Skin of body (tissue), 2 donors: ENCODE measurements around the gene CTTN. TPM values are rescaled to one million over a fixed set of nuclear protein-coding genes. Genes with fewer than 3 reads are reported as not detected.
A peak's percentile ranks its signal among the peaks of the same experiment; 100 is the strongest.

Experiments used
- DNase-seq: peaks from one replicate; lab custom pipeline; 2025; lab: John Stamatoyannopoulos, UW
- total RNA-seq: library from RNA; depleted of rRNA; stranded (reverse); fragments of >200 nt; gene quantifications from one replicate; pipeline ENCODE4 v1.2.3, GENCODE V29; 2014

Gene CTTN
- total RNA-seq, 1 donor from 2014 or later, result 131 TPM

DNA sequence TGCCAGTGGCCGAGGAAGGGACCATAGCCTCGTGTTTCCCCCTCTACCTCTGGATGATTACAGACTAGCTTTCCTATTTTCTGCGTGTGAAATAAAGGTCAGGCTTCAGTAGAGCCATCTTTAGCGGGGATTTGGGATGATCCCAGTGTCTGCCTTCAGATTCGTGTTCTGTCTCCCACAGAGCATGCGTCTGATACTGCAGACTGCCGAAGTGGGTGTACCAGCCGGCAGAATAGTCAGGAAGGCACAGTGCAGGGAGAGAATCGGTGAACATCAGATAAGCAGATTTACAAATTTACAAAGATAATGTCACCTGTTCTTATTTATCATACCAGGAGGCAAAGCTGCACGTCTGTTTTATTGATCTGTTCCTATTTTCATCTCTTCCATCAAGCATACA, 11.1 kb downstream of the CTTN start:
- no peak for DNase-seq

DNA sequence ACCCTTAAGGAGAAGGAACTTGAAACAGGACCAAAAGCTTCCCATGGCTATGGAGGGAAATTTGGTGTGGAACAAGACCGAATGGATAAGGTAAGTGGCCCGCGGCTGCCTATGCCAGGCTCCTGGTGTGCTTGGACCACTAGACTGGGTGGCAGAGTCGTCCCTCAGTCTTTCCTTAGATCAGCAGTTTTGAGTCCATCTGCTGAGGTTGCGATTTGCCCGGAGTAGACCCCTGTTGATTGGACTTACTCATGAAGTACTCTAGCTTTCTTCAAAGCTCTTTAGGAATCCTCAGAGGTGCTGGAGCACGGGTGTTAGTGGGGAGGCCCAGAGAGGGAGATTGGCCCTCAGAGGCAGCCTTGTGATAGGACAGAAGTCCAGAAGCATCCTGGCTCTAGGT, 11.5 kb downstream of the CTTN start:
- no peak for DNase-seq

DNA sequence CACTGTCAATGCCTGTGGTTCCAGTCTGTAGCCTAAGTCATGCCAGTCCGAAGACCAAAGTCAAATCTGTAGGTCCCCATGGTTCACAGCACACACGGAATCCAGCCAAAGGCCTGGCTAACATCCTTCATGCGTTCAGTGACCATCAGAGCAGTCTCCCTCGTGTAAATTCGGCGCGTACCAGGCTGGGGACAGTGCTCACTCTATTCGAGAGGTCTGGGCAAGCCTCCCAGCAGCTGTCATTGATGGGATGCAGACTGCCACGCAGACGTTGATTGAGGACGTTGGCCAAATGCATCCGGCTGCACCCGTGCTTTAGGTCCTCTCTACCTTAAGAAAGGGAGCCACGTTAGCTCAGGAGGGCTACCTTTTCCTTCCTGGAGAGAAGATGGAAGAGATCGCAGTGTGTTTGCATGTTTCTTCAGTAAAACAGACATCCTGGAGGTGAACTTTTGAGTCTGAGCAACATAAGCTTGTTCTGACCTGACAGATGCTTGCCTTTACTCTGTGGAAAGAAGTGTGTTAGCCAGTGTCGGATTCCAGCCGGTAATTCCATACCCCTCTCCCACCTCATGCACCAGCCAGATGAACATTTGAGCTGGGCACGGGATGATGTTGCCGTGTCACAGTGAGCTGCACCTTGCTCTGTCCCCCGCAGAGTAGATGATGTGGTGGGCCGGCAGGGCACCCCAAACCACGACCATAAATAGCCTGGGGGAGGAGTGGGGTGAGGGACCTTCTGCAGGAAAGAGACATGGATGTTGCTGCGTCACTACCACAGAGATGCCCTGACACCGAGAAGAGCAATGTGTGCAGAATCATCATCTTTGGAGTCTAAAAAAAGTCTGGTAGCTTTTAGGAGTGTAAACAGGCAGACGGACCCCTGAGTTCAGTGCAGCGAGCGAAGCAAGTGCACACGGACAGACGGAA, 12.2 kb downstream of the CTTN start:
- no peak for DNase-seq

DNA sequence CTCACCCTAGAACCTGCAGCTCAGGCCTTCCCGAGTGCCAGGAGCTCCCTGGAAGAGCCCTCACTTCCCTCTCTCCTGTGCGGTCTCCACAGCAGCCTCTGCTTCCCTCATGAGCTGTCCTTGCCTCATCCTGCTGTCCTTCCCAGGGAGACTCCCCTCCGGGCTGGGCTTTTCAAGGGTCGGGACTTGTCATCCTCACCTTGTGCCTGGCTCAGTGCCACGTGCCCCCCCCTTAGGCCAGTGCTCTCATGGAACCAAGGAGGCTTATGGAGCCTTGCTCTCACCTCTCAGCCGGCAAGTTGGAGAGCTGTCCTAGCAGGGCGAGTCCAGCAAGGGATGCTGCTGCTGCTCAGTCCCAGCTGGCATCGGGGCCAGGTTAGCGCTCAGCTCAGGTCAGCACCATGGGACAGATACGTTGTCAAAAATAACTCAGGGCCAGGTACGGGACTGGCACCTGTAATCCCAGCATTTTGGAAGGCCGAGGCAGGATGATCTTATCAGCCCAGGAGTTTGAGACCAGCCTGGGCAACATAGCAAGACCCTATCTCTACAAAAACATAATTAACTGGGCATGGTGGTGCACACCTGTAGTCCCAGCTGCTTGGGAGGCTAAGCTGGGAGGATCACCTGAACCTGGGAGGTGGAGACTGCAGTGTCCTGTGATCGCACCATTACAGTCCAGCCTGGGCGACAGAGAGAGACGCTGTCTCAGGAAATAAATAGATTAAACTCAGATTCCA, 13.6 kb downstream of the CTTN start:
- no peak for DNase-seq

DNA sequence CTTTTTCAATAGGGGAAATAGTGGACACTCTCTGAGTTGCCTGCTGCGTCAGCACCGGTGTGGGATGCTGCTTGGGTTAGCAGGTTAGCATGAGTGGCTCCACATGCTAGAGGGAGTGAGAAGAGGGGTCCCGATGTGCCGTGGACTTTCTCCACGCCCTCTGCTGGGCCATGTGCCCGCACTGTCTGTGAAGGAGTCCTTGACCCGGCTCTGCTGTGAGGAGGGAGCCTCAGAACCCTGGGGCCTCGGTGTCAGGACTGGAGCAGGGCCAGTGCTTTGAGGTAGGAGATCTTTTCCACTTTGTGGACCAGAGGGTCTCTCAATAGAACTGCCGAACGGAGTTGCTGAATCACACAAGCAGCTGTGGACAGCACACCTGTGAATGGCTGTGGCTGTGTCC, 14.8 kb downstream of the CTTN start:
- DNase-seq, result no peak

DNA sequence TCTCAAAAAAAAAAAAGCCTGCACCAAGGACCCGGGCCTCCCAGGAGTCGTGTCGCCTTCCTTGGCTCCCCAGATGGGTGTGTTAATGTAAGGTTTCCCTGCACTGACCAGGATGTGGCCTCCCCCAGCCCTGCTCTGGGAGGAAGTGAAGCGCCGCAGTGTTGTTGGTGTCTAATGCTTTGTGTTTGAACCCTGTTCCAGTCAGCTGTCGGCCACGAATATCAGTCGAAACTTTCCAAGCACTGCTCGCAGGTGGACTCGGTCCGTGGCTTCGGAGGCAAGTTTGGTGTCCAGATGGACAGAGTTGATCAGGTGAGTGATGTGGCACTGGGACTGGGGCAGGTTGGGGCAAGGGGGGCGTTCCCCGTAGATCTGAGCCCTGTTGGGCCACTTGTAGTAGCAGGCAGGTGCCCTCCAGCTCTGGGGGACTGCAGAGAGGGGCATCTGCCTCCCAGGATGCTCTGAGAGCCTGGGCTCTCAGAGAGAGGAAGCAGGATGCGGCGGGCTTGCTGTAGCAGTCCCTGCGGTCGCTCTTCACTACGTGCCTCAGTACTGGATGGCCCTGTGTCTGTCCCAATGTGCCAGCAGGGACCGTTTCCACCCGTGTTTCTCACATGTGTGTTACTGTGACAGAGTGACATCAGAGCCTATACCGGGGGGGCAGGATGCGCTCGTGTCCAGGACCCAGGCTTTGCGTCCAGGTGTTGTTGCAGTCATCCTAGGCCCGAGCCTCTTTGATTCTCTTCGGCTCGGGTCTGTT, 16.2 kb downstream of the CTTN start:
- DNase-seq, result no peak

DNA sequence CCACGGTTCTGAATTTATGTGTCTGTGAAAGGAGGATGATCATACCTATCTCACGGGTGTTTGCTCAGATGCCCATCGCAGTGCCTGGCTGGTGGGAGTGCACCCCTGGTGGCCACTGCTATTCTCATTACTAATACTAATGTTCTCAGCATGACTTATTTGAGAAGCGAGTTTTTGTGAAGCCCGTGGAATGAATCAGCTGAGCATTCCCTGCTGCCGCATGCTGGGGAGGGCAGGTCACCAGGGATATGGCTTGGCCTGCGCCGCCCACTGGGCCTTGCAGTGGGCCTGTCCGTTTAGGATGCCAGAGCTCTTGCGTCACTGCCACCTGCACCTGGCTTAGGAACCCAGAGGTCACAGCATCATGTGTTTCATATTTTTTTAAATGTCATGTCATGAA, 16.9 kb downstream of the CTTN start:
- no peak for DNase-seq

DNA sequence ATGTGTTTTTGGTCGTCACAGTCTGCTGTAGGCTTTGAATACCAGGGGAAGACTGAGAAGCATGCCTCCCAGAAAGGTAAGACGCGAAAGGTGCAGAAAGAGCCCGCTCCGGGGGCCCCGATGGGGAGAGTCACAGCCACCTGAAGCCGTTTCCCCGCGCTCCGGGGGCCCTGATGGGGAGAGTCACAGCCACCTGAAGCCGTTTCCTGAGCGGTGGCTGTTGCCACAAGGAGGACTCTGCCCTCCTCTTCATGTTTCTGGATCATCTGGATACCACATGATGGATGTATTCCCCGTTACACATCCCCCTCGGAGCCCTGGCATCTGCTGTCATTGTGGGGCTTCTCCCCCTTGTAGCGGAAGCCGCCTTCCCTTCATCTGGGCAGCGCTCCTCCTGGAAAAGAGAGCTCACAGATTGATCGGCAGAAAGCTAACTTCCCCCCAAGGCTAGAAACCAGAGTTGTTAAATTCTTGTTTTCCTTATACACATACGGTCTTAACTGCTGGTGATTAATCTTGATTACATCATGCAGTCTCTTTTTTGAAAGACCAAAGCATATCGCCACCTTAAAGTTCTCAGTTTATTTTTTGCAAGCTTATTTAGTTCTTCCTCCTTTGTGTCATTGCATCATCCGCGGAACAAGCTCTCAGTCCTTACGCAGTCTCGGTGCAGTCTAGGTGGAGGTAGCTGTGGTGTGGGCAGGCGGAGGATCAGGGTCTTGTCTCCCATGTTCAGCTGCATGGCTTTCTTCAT, 17.5 kb downstream of the CTTN start:
- peak; percentile 85 for DNase-seq

DNA sequence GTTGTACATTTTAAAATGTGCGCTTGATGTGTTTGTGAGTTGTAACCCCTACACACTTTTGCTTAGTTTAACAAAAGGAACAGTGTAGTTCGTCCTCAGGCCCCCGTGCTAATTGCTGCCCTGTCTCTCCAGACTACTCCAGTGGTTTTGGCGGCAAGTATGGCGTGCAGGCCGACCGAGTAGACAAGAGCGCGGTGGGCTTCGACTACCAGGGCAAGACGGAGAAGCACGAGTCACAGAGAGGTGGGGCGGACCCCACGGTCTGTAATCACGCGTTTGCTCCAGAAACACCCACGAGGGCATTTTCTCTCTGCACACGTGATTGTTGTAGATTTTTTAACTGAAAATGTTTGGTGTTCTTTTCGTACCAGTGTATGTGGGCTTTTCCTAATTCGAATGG, 18.6 kb downstream of the CTTN start:
- DNase-seq, result no peak

DNA sequence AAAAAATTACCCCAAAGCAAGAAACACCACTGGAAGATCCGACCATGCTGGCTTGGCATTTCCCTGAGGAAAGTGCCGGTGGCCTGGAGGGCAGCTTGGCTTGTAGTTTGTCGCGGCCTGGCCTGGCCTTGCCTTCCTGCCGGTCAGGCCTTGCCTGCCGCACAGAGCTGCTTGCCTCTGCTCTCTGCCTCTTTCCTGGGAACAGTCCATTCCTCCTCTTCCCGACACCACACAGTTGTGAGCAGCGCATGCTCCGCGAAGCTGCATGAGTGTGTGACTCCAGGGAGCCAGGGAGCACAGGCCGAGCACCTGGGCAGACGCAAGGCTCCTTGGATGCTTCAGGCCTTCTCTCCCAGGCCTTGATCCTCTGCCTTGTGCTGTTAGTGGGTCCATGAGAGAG, 19.8 kb downstream of the CTTN start:
- no peak for DNase-seq

DNA sequence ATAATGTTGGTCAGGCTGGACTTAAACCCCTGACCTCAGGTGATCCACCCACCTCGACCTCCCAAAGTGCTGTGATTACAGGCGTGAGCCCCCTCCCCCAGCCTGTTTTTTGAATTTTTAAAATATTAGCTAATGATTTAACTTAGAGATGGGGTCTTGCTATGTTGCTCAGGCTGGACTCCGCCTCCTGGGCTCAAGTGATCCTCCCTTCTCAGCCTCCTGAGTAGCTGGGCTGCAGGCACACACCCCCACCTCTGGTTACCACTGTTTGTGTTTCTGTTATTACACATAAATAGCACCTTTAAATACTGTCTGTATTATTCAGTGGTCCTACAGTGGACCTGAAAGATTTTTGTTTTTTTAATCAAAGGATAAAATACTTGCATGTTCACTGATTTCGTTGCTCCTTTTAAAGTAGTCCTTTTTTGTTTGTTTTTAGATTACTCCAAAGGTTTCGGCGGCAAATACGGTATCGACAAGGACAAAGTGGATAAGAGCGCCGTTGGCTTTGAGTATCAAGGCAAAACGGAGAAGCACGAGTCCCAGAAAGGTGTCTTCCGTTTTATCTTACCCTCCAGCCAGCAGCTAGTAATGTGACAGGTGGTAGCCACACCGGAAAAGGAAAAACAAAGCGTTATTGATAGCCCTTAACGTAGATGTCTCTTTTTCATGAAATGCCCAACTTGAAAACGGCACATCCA, 21.1 kb downstream of the CTTN start:
- no peak for DNase-seq

DNA sequence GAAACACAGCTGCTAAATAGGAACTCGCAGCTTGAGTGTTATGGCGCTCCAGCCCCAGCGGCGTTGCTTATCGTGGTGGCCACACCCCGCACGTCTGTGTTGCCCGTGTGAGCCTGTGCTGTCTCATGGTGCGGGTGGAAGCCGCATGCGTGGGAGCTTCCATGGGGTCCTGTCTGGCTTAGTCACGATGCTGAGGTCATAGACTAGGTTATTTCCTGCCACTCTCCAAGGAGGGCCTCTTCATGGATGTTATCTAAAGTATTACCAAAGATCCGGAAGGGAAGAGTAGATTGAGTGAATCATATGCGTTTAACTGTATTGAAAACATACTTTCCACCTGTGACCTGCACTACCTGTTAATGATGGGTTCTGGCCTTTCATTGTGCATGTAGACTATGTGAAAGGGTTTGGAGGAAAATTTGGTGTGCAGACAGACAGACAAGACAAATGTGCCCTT, 21.7 kb downstream of the CTTN start:
- DNase-seq, result no peak

DNA sequence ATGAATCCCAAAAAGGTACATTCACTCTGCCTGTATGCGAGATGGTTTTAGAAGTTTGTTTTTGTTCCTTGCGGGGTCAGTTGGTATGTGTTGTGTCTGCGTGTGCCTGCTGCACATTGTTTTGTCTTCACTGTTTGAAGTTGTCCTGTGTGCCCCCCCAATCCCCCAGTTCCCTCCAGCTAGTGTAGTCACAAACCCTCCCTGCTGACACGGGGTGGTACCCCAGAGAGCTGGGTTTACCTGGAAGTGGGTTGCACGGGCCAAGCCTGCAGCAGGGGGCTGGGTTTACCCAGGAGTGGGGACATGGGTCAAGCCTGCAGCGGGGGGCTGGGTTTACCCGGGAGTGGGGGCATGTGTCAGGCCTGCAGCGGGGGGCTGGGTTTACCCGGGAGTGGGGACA, 22.2 kb downstream of the CTTN start:
- DNase-seq, result no peak

DNA sequence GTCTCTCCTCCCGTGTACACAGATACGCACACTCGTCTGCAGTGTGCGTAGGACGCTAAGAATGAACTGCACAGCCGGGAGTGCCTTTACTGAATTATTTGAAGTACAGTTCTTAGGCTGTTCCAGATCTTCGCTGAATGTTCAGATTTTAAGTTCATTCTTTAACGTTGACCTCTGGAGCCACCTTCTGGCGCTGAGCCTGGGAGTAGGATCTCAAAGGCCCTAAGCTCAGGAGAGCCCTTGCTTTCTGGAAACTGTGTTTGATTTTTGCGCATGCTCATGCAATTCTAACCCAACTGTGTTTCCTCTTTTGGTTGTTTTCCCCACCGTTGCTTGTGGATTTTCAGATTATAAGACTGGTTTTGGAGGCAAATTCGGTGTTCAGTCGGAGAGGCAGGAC, 22.8 kb downstream of the CTTN start:
- no peak for DNase-seq

DNA sequence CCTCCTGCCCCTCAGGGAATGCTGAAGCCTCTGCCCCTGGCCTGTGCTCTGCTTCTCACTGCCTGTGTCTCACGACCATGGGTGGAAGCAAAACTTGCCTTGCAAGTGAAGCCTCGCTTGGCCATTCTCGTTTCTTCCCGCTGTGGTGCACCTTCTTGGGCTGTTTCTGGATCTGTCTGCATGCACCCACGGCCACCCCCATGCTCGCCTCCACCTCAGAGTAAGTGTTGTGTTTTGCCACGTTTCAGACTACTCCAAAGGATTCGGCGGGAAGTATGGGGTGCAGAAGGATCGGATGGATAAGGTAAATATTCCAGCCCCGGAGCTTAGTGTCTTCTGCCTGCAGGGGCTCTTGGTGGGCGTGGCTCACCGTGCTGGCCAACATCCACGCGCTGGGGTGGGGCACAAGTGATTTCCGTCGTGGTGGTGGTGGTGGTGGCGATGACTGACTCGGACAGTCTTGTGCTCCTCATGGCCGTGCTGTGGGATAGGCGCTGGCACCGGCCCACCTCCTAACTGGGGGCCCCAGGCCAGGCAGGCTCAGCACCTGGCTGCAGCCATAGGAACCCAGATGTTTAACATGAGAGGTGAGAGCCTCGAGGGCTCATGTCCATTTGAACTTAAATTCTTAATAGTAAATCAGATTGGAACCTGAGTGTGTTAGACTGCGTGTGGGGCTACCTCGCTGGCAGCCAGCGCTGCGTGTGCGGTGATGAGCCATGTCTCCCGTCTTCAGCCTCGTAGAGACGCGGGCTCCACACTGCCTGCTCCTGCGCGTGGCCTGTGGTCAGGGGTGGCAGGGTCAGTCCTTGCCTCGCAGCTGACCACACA, 24.6 kb downstream of the CTTN start:
- DNase-seq, result no peak

DNA sequence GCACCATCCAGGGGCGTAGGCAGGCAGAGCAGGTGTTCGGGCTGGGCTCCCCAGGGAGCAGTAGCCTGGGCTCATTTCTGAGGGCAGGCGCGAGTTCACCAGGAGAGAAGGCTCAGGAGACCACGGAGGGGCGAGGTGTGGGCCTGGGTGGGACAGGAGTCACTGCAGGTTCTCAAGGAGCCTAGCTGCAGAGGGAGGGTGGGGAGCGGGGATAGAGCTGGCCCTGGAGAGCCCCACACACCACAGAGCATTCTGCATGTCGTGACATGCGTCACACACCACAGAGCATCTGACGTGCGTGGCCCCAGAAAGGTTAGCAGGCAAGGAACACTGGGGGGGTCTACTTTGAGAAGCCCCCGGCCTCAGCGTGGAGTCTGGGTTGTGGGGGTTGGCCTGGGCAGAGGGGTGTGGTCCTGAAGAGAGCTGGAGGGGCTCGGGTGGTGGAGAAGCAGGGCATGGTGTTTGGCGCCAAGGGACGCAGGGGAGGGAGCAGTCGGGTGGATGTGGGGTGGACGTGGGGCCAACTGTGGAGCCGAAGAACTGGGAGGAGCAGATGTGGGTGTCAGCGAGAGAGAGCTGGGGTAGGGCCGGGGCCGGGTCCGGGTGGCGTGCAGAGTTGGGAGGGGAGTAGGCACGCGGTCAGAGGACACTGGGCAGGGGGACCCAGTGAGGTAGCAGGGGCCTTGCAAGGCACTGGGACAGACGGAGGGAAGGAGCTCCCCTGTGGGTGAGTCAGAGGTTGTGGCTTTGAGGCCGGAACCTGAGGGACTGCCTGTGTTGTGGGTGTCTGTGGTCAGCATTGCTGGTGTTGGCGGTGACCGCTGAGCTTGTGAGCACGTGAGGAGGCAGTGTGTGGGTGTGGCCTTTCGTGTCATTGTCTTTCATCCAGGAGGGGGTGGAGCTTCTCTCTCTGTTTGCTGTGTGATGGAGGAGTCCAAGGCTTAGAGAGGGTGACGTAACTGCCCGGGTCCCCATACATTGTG, 25.5 kb downstream of the CTTN start:
- DNase-seq, result no peak

DNA sequence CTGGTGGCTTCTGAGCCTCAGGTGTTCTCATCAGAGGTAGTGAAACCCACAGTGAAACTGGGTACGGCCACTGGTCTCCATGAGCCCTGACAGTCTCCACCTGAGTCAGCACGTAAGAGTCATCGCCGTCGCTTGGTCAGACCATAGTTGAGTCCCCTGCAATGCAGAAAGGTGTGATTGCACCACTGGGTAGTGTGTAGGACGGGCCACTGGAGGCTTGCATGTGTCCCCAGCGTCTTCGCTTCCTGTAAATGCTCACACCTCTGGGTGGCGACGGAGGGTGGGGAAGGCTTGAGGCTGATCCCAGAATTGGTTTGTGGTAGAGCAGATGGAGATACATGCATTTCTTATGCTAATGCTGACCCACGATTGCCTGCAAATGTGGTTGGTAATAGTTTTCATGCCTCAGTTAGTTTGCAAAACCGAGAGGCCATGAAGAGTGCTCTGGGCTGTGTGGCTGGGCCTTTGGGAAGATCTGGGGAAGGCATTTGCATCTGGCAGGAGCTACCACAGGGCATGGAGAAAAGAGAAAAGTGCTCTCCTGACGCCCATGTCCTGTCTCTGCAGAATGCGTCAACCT, 26.5 kb downstream of the CTTN start:
- DNase-seq, result no peak

DNA sequence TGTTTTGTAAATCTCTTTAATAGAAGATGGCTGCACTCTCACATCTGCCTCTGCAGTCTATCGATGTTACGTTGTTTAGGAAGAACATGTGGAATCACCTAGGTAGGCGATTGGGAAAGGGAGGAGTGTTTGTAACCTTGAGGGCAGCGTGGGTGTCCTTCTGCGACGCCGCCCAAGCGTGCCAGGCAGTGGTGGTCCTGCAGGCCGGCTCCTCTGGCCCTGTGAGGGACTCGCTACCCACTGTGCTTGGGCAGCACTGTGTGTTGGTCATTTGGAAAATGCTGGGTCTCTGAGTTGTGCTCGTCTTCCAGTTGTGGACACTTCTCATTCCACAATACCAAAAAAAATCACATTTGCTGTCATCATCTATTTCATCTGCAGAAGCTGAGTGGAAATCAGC, 29.1 kb downstream of the CTTN start:
- no peak for DNase-seq
